CD4-positive, alpha-beta T cell treated with Interleukin-12 subunit alpha and Interleukin-12 subunit beta, for 1 hour (primary cell): ENCODE data around the gene CTIF.

ENCODE experiments used
- DNase-seq: peaks from one replicate; pipeline ENCODE4 v3.0.0-alpha.2; 2020

CTIF gene

GRCh38 chr18:48607056-48607984 lies 68.5 kb downstream of the CTIF start:
- DNase-seq, result no peak

- DNase-seq, result no peak
These were observed 69.8 kb downstream of the CTIF start for GRCh38 chr18:48608581-48608980.

- DNase-seq, result no peak
These were observed 70.3 kb downstream of the CTIF start for GRCh38 chr18:48609114-48609513.

- DNase-seq, result no peak
These were observed 71.3 kb downstream of the CTIF start for GRCh38 chr18:48609820-48610815.

GRCh38 chr18:48611203-48611602 lies 72.4 kb downstream of the CTIF start:
- DNase-seq, result no peak

GRCh38 chr18:48611785-48612480 lies 73.1 kb downstream of the CTIF start:
- DNase-seq, result no peak

GRCh38 chr18:48612511-48612910 lies 73.7 kb downstream of the CTIF start:
- DNase-seq, result no peak

GRCh38 chr18:48612917-48613316 lies 74.1 kb downstream of the CTIF start:
- DNase-seq, result no peak

GRCh38 chr18:48613589-48614404 lies 75.0 kb downstream of the CTIF start:
- DNase-seq, result no peak

GRCh38 chr18:48615566-48616401 lies 77.0 kb downstream of the CTIF start:
- DNase-seq, result no peak

- no peak for DNase-seq
These were observed 77.8 kb downstream of the CTIF start for GRCh38 chr18:48616484-48617255.

- no peak for DNase-seq
These were observed 79.1 kb downstream of the CTIF start for GRCh38 chr18:48617844-48618497.

GRCh38 chr18:48619016-48619415 lies 80.2 kb downstream of the CTIF start:
- no peak for DNase-seq

- DNase-seq, result no peak
These were observed 80.7 kb downstream of the CTIF start for GRCh38 chr18:48619501-48619900.

GRCh38 chr18:48620071-48620470 lies 81.2 kb downstream of the CTIF start:
- no peak for DNase-seq

GRCh38 chr18:48621240-48621639 lies 82.4 kb downstream of the CTIF start:
- no peak for DNase-seq

GRCh38 chr18:48621815-48622555 lies 83.2 kb downstream of the CTIF start:
- no peak for DNase-seq

- no peak for DNase-seq
These were observed 84.1 kb downstream of the CTIF start for GRCh38 chr18:48622911-48623431.
